Measurements from ENCODE around the gene FLT3LG. TPM values are rescaled to one million over a fixed set of nuclear protein-coding genes. Genes with fewer than 3 reads are reported as not detected.

FLT3LG gene, protein sequence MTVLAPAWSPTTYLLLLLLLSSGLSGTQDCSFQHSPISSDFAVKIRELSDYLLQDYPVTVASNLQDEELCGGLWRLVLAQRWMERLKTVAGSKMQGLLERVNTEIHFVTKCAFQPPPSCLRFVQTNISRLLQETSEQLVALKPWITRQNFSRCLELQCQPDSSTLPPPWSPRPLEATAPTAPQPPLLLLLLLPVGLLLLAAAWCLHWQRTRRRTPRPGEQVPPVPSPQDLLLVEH
- total RNA-seq (2021; fragmentation: NEBNext Ultra II Directional; extraction: Animal tissue kit (Norgen Biotek cat#: 25700)) (1.6 and 2.6 TPM in 2 replicates), polyA plus RNA-seq (2011; rRNA removed) (3.2 and 3.9 TPM in 2 replicates), polyA minus RNA-seq (2011; rRNA and poly(A)+ RNA removed) (0.39 TPM in 1 of 2 replicates, not detected in the other)
- 2.1 TPM for polyA plus RNA-seq (2011; cell fraction: cytosol; rRNA removed)
- polyA plus RNA-seq (2011; cell fraction: nucleus; rRNA removed) = 2.8 TPM
- 1.8 to 3.5 TPM (median 2.2 TPM) in 4 replicates for polyA plus RNA-seq (2012, experiment 1 of 2)
- 2.4 TPM for polyA plus RNA-seq (2012, experiment 2 of 2)
- 2.3 TPM for polyA plus RNA-seq (2013, experiment 1 of 2)
- 2.1 TPM for polyA plus RNA-seq (2013, experiment 2 of 2)
- polyA minus RNA-seq (2011; cell fraction: cytosol; rRNA and poly(A)+ RNA removed) = not detected
- polyA minus RNA-seq (2011; cell fraction: nucleus; rRNA and poly(A)+ RNA removed) = not detected
- long read RNA-seq, experiment 1, partial matches to known transcripts = 2 of 3 reads
- long read RNA-seq, experiment 1, other reads (novel, unspliced or antisense) = 1 of 3 reads
- long read RNA-seq, experiment 2 = 0 reads

DNA sequence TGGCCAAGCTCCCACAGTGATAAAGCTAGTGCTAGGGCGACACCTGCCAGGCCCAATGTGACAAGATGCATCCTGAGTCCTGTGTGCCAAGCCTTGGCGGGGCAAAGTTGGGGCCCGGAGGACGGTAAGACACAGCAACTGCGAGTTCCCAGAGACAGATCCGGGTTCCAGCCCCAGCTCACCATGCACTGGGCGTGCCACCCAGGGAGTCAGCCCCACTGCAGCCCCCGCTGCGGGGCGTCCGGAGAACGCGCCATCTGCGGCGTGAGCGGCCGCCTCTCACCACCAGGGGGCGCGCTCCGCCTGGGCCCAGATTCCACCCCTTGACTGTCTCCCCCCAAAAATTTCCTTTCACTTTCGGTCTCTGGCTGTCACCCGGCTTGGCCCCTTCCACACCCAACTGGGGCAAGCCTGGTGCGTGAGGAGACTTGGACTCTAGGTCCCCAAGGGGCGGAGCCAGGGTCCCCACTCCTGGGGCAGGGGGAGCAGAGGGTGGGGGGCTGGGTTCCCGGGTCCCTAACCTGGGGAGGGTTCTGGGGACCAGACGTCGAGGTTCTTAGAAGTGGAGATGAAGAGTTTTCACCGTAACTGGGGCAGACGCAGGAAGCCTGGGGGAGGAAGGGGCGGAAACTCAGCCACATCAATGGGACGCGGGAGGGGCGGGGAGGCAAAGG lies at the start of gene FLT3LG:
Gene FLT3LG (plus strand): TSS at position 348 of the 674 bp plus-strand sequence. CDS start 425 bp downstream, outside the sequence.
- Histone ChIP-seq H2BK5ac (ENCODE audit: low read depth, low read length) (no peak within 1 kb of the TSS; the same call in 1 of the 2 replicates), H3K79me2 (ENCODE audit: control insufficient read depth in 1 of 2, insufficient read depth in 2 of 2, low read length in 2 of 2) (no peaks in the 10 kb centered on the region), H3K9ac (replicated peaks in 1 of 4; ENCODE audit: extremely low read depth in 1 of 4, low read depth in 3 of 4, low read length in 3 of 4) (no peak within 1 kb of the TSS), H4K5ac (ENCODE audit: insufficient read length, low read depth, low read length) (no peak within 1 kb of the TSS), H2BK12ac (ENCODE audit: low read depth, low read length) (peak within 1 kb of the TSS; percentile 50; the same call in 1 of the 2 replicates), H2BK15ac (ENCODE audit: low read length) (peak within 1 kb of the TSS; percentile 81; the same call in 1 of the 2 replicates), H3K23me2 (ENCODE audit: low read depth, low read length) (no peaks in the 10 kb centered on the region; the same call in 1 of the 2 replicates), H2BK20ac (ENCODE audit: low read length) (no peak within 1 kb of the TSS), H3K27ac (ENCODE audit: low read depth, low read length) (no peak within 1 kb of the TSS), H3K4me3 (ENCODE audit: extremely low read depth in 1 of 4, insufficient read depth in 2 of 4, low read depth in 3 of 4, low read length in 4 of 4) (peak within 1 kb of the TSS in 2 of 4 experiments; percentile 10 to 58; a peak in 3 of 8 replicates), H3K4ac (replicated peaks; ENCODE audit: insufficient read length, low read depth, low read length) (no peak within 1 kb of the TSS), H3K79me1 (ENCODE audit: low read depth, low read length) (no peaks in the 10 kb centered on the region), H3K4me2 (ENCODE audit: insufficient read depth in 1 of 2, low read depth in 2 of 2, low read length in 2 of 2) (peak within 1 kb of the TSS; percentile 9 to 48), H3K36me3 (ENCODE audit: control insufficient read depth in 2 of 4, insufficient read depth in 4 of 4, low read length in 3 of 4) (peaks cover 0 to 2% (median 0%) of the 10 kb centered on the region in 4 experiments; a peak in 2 of 8 replicates), H3K9me3 (ENCODE audit: insufficient read depth in 2 of 2, low read depth in 1 of 2, low read length in 1 of 2) (no peaks in the 10 kb centered on the region; a peak in 1 of 4 replicates), H2AFZ (ENCODE audit: low read length) (no peak within 1 kb of the TSS), H3K23ac (ENCODE audit: insufficient read length) (no peak within 1 kb of the TSS), H3K56ac (replicated peaks; ENCODE audit: insufficient read length, low read depth, low read length) (no peak within 1 kb of the TSS), H4K8ac (ENCODE audit: extremely low read depth, insufficient read depth, low read length) (no peak within 1 kb of the TSS; the same call in 1 of the 2 replicates), H4K20me1 (replicated peaks in 1 of 2; ENCODE audit: control insufficient read depth in 1 of 2, insufficient read depth in 2 of 2, low read length in 2 of 2) (no peaks in the 10 kb centered on the region), H2AK5ac (ENCODE audit: low read depth, low read length) (0 out of 2 replicates have a peak within 1 kb of the TSS, but pooled peaks have one; percentile 53), H3K4me1 (replicated peaks in 1 of 4; ENCODE audit: control insufficient read depth in 3 of 4, insufficient read depth in 4 of 4, low read length in 3 of 4) (peaks cover 0 to 5% (median under 1%) of the 10 kb centered on the region in 4 experiments; a peak in 3 of 7 replicates), H3K27me3 (replicated peaks in 1 of 4; ENCODE audit: control insufficient read depth in 3 of 4, extremely low read depth in 1 of 4, insufficient read depth in 3 of 4, low read length in 3 of 4) (peaks cover 0 to 5% (median 0%) of the 10 kb centered on the region in 4 experiments; a peak in 4 of 7 replicates), H2BK120ac (replicated peaks; ENCODE audit: low read depth, low read length) (no peak within 1 kb of the TSS), H3K14ac (ENCODE audit: insufficient read length) (no peak within 1 kb of the TSS), H3K18ac (ENCODE audit: extremely low read depth, low read length) (peak within 1 kb of the TSS; percentile 83), H4K91ac (replicated peaks; ENCODE audit: insufficient read length, low read length) (no peak within 1 kb of the TSS)
- DNase-seq (ENCODE audit: low read depth in 1 of 2, low spot score in 2 of 2) (peak in 1 of 2 experiments; percentile 90), FAIRE-seq (no peak)
- CTCF ChIA-PET (ENCODE audit: partially characterized antibody) = interaction anchor here (0.7 to 3.5 kb wide), 13 partner anchors 8 to 165 kb away, joined by 3 to 28 read pairs (median 6); partner anchors contain the start of gene ALDH16A1
- 12% methylated on average over 21 of the region's 33 CpGs; no CpG with 5 or more reads in 1 of the 2 experiments for WGBS, 2 experiments (ENCODE audit: extremely low coverage in 1 of 2, insufficient coverage in 1 of 2, insufficient read length in 1 of 2, insufficient replicate concordance in 2 of 2, low coverage in 1 of 2, low lambda C conversion rate in 2 of 2, missing lambda C conversion rate in 1 of 2)
- POLR2A ChIA-PET (ENCODE audit: partially characterized antibody) = interaction anchor here (0.6 to 6.8 kb wide), 8 partner anchors 11 to 918 kb away, joined by 4 to 50 read pairs (median 6); partner anchors contain the start of genes ALDH16A1, PIH1D1 and RPS11
- no peak for TF ChIP-seq SRF (IDR thresholded peaks at IDR 0.05; ENCODE audit: low read depth, low read length)
- TF ChIP-seq HDAC2 (IDR thresholded peaks at IDR 0.05; ENCODE audit: borderline replicate concordance in 1 of 2, low read depth in 2 of 2, low read length in 2 of 2) = 0 out of 4 replicates have a peak, but pooled peaks of 1 of the 2 experiments have one; percentile 23
- TF ChIP-seq SP2 (IDR thresholded peaks at IDR 0.05; ENCODE audit: low read length) = no peak
- no peak for TF ChIP-seq HDAC6 (IDR thresholded peaks at IDR 0.05; ENCODE audit: low read depth, low read length)
- TF ChIP-seq, protein P1, sequence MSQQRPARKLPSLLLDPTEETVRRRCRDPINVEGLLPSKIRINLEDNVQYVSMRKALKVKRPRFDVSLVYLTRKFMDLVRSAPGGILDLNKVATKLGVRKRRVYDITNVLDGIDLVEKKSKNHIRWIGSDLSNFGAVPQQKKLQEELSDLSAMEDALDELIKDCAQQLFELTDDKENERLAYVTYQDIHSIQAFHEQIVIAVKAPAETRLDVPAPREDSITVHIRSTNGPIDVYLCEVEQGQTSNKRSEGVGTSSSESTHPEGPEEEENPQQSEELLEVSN (IDR thresholded peaks at IDR 0.05) = peak; percentile 25; the same call in 1 of the 2 replicates
- TF ChIP-seq, protein P2, sequence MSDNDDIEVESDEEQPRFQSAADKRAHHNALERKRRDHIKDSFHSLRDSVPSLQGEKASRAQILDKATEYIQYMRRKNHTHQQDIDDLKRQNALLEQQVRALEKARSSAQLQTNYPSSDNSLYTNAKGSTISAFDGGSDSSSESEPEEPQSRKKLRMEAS (IDR thresholded peaks at IDR 0.05) = peak; percentile 60; the same call in 1 of the 2 replicates

Data from H1 (cell line).